Colonic mucosa (tissue), 4 donors: Measurements from ENCODE around the gene NXPH1. TPM values are rescaled to one million over a fixed set of nuclear protein-coding genes. Genes with fewer than 3 reads are reported as not detected.
A peak's percentile ranks its signal among the peaks of the same experiment; 100 is the strongest.

ENCODE experiments used
- DNase-seq: peaks from one replicate; pipeline ENCODE4 v3.0.0-alpha.2; 2020
- H3K27ac ChIP-seq: fragments of 200-600 bp; one replicate; pipeline ENCODE4 v1.8.0; 2021
- H3K27me3 ChIP-seq: fragments of 200-600 bp; one replicate; pipeline ENCODE4 v1.8.0; 2021
- H3K36me3 ChIP-seq: fragments of 200-600 bp; one replicate; pipeline ENCODE4 v1.8.0; 2021
- H3K4me1 ChIP-seq: fragments of 200-600 bp; one replicate; pipeline ENCODE4 v1.8.0; 2021; ENCODE audit warnings: mild to moderate bottlenecking
- H3K4me3 ChIP-seq: fragments of 200-600 bp; one replicate; pipeline ENCODE4 v1.8.0; 2021
- H3K9ac ChIP-seq, 2 donors: one replicate each; pipeline ENCODE4 v1.7.0; 2013; ENCODE audit warnings: control low read depth in 2 of 2, low read depth in 2 of 2, low read length in 2 of 2
- H3K9me3 ChIP-seq: fragments of 200-600 bp; one replicate; pipeline ENCODE4 v1.8.0; 2021
- CTCF ChIP-seq: fragments of 200-600 bp; IDR thresholded peaks from one replicate; pipeline ENCODE4 v1.8.0; 2022; ENCODE audit warnings: antibody characterized with exemption, mild to moderate bottlenecking
- intact Hi-C: fragments of 100-400 bp; cut with DNase I; formaldehyde crosslinking; loops from one replicate; pipeline ENCODE4 v1.14.1; 2022
- total RNA-seq, 2 donors: library from RNA; stranded (reverse); fragmentation: NEBNext Ultra II Directional in 1 of 2; extraction: Animal tissue kit (Norgen Biotek cat#: 25700) in 1 of 2; gene quantifications; one replicate each; pipeline ENCODE4 v1.2.1, GENCODE V29; 2021
- donor health status: healthy.
- donor health status: DM: no; HTN: no; CAD: no.
- donor health status: DM: no; HTN: no; CAD: no.

The NXPH1 gene
- total RNA-seq, 2 donors from 2014 or later, result 0.30 TPM; not detected in 1

GRCh38 chr7:8442814-8443304 is 9.4 kb downstream of the NXPH1 start:
- H3K27ac ChIP-seq, result no peak overlapping the region
- no peaks in the 10 kb centered on the region for H3K36me3 ChIP-seq
- intact Hi-C loops, result no loop called here
- no peaks in the 10 kb centered on the region for H3K4me1 ChIP-seq
- DNase-seq, result peak; percentile 47
- peaks cover 35% of the 10 kb centered on the region for H3K27me3 ChIP-seq
- H3K9me3 ChIP-seq, result no peaks in the 10 kb centered on the region
- no peak overlapping the region for H3K9ac ChIP-seq
- TF ChIP-seq CTCF, result no peak
- no peak overlapping the region for H3K4me3 ChIP-seq

GRCh38 chr7:8443576-8444467 is 10.4 kb downstream of the NXPH1 start:
- no peaks in the 10 kb centered on the region for H3K4me1 ChIP-seq
- intact Hi-C loops, result no loop called here
- no peak overlapping the region for H3K4me3 ChIP-seq
- DNase-seq, result no peak
- peaks cover 35% of the 10 kb centered on the region for H3K27me3 ChIP-seq
- no peaks in the 10 kb centered on the region for H3K9me3 ChIP-seq
- no peaks in the 10 kb centered on the region for H3K36me3 ChIP-seq
- no peak overlapping the region for H3K27ac ChIP-seq
- TF ChIP-seq CTCF, result no peak
- H3K9ac ChIP-seq, result no peak overlapping the region

GRCh38 chr7:8444468-8444769 is 11.0 kb downstream of the NXPH1 start:
- no peak overlapping the region for H3K4me3 ChIP-seq
- no peak for TF ChIP-seq CTCF

GRCh38 chr7:8453535-8453934 is 20.1 kb downstream of the NXPH1 start:
- DNase-seq, result no peak
- no peaks in the 10 kb centered on the region for H3K4me1 ChIP-seq
- no peak for TF ChIP-seq CTCF
- no peak overlapping the region for H3K27ac ChIP-seq
- H3K9me3 ChIP-seq, result no peaks in the 10 kb centered on the region
- intact Hi-C loops, result no loop called here
- no peak overlapping the region for H3K9ac ChIP-seq
- H3K27me3 ChIP-seq, result no peaks in the 10 kb centered on the region
- no peak overlapping the region for H3K4me3 ChIP-seq
- no peaks in the 10 kb centered on the region for H3K36me3 ChIP-seq

More at GRCh38 chr7:8444468-8444769, 11.0 kb downstream of the NXPH1 start:
- Histone ChIP-seq H3K4me1 (no peaks in the 10 kb centered on the region), H3K9me3 (no peaks in the 10 kb centered on the region), H3K27ac (no peak overlapping the region), H3K36me3 (no peaks in the 10 kb centered on the region), H3K9ac (no peak overlapping the region), H3K27me3 (peaks cover 35% of the 10 kb centered on the region)
- DNase-seq, result no peak
- intact Hi-C loops, result no loop called here

DNA sequence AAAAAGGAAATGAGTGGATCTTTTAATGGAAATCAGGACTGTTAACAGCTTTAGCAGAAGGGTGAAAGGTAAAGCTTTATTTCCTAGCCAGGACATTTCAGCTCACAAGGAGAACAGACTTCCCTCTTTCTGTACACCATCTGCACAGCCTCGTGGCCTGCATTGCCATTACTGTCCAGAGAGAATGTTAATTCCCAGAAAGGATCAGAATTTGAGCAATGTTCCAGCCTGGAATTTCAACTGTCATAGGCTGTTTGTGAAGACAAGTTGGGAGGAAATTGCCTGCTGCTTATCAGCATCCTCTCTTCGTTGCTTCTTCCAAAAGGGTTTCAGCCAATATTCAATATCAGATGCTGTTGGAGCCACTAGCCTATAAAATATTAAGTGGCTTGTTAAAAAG is 22.0 kb downstream of the NXPH1 start:
- no peak for TF ChIP-seq CTCF
- Histone ChIP-seq H3K9me3 (no peaks in the 10 kb centered on the region), H3K27ac (no peak overlapping the region), H3K4me3 (no peak overlapping the region), H3K27me3 (no peaks in the 10 kb centered on the region), H3K9ac (no peak overlapping the region), H3K36me3 (no peaks in the 10 kb centered on the region), H3K4me1 (no peaks in the 10 kb centered on the region)
- no peak for DNase-seq
- intact Hi-C loops, result no loop called here
